Measurements from ENCODE around the gene CST7.
"Not testable (repeated sequence)": the region's sequence is repeated elsewhere in the genome, so short reads cannot be mapped to it uniquely, and the experiment has no call there.

Gene CST7

DNA sequence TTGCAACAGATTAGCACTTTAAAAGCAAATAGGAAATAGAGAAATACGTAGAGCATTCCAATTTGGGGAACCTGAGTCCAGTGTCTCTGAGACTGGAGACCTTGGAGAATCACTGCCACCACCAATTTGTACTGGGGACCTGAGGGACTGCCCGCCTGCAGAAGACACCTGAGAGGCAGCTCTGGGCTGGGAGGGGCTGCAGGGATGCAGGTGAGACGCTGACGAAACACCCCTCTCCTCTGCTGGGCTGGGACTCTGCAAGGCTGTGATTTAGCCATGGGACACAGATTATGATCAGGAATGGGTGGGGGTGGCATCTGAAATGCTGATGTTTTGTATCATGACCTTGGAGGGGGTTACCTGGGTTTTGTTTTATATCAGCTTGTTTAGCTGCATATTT, 50.5 kb downstream of the CST7 start:
- no peak for DNase-seq (ENCODE audit: low read depth in 2 of 2, low spot score in 1 of 2)

GRCh38 chr20:25000268-25000801, 51.3 kb downstream of the CST7 start:
- DNase-seq (ENCODE audit: low read depth in 2 of 2, low spot score in 1 of 2) = no peak

DNA sequence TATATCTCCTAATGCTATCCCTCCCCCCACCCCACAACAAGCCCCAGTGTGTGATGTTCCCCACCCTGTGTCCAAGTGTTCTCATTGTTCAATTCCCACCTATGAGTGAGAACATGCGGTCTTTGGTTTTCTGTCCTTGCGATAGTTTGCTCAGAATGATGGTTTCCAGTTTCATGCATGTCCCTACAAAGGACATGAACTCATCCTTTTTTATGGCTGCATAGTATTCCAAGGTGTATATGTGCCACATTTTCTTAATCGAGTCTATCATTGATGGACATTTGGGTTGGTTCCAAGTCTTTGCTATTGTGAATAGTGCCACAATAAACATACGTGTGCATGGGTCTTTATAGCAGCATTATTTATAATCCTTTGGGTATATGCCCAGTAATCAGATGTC, 52.3 kb downstream of the CST7 start:
- DNase-seq (ENCODE audit: low read depth in 2 of 2, low spot score in 1 of 2) = not testable (repeated sequence)

DNA sequence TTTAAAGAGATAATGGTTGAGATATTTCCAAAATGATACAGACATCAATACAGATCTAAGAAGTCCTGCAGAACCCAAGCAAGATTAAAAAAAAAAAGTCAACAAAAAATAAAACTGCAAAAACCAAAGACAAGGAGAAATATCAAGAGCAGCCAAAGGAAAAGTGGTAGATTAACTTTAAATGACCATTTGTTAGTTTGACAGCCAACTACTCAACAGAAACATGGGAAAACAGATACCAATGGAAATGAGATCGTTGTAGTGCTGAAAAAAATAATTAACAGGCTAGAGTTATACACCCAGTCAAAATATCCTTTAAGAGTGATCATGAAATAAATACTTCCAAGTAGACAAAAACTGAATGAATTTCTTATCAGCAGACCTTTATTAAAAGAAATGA, 53.9 kb downstream of the CST7 start:
- DNase-seq (ENCODE audit: low read depth in 2 of 2, low spot score in 1 of 2) = no peak

- no peak for DNase-seq (ENCODE audit: low read depth in 2 of 2, low spot score in 1 of 2)
Measured at GRCh38 chr20:25005220-25005619, 56.2 kb downstream of the CST7 start.

- DNase-seq (ENCODE audit: low read depth in 2 of 2, low spot score in 1 of 2) = no peak
Measured at GRCh38 chr20:25005661-25006060, 56.6 kb downstream of the CST7 start.

DNA sequence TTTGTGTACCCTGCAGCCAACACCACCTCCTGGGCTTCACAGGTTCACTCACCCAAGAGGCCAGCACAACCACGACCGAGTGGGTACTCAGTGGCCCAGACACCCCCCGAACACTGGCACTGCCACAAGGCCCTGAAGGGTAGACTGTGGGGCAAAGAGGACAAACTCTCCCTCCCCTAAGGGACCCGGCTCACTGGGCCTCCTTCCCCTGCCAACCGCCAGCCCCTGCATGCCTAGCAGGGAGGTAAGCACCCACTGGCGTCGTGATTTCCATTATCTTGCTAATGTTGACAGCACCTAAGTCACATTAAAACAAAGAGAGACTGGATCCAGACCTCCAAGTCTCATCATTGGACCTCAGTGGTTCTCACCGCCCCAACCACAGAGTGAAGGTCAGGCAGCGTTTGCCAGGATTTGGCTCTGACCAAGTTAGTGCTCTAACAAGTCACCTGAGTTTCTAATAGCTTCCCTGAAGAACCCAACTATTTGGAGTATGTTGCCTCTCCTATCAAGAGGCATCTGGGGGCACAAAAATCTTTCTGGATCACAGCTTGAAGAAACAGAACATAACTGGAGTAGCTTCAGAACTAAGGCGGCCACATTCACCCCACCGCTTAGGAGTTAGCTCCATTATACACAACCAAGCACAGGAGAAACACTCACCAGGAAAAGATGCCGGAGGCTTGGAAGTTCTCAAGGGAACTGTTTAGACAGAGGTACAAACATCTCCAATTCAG, 57.5 kb downstream of the CST7 start:
- no peak for DNase-seq (ENCODE audit: low read depth in 2 of 2, low spot score in 1 of 2)

DNA sequence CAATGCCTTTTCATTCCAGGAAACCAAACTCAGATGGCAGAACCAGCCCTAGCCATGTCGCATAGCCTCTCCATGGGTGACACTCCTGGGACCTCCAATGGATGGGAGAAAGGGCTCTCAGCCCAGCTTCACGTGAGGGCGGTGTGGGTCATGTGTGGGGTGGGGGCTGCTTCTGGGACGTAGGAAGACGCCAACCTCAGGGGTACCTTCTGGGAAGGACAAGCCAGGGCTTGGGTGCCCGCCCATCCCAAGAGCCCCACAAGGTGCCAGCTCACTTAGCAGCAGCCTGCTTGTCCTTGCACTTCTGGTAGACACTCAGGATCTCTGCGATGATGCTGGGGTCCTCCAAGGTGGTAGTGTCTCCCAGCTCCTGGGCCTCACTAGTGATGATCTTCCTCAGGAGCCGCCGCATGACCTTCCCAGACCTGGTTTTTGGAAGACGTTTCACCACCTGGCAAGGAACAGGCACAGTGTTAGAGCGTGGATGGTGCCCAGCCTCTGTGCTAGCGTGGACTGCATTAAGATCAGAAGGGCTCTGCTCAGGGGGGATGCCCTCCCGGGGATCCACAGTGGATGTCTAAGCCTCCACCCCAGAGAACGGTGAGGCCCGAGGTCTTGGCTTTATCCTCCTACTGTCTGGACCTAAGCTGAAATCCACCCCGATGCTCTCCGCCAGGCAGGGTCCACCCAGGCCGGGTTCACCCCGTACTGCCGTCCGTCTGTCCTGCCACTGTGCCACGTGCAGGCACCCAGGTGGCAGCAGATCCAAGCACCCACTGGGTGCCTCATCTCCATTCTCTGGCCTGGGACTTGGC, 58.6 kb downstream of the CST7 start:
- no peak for DNase-seq (ENCODE audit: low read depth in 2 of 2, low spot score in 1 of 2)

DNA sequence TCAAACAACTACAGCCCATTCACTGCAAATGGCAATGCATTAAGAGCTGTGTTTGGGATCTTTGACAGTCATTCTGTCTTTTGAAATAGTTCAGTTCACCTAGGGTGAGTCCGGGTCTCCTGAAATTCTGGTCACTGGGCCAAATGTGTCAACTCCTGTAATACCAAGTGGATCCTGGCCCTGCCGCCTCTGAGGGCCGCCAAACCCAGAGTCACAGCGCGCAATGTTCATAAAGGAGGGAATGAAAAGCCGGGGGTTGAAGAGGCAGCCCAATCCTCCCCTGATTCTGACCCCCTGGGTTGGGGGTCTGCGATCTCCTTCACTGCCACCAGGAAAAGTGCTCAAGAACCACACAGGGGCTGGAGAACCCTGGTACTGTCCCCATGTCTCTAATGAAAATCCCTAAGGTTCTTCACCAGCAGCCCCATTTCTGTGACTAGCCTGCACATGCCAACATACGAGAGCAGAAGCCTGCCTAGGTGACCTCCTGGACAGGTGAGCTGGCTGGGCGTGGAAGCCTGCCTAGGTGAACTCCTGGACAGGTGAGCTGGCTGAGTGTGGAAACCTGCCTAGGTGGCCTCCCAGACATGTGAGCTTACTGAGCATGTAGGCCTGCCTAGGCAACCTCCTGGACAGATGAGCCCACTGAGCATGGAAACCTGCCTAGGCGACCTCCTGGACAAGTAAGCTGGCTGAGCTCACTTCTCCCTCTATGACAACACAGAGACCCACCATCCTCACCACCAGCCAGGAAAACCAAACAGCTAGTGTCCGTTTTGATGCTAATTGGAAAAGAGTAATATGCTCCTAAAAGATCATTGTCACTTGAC, 59.5 kb downstream of the CST7 start:
- DNase-seq (ENCODE audit: low read depth in 2 of 2, low spot score in 1 of 2) = no peak
